Endothelial cell of umbilical vein (primary cell): ENCODE data around the gene TTC34.

Source experiments
- EZH2 ChIP-seq: IDR thresholded peaks from 2 replicates; pipeline ENCODE4 v1.6.1; 2012; ENCODE audit warnings: borderline replicate concordance, low read depth, mild to moderate bottlenecking, moderate library complexity, low read length, inconsistent platforms; ENCODE audit not compliant: severe bottlenecking
- JUN ChIP-seq: IDR thresholded peaks from 2 replicates; pipeline ENCODE4 v1.6.1; 2011; ENCODE audit warnings: borderline replicate concordance, low read depth; ENCODE audit not compliant: insufficient read length, insufficient read depth
- POLR2A ChIP-seq: IDR thresholded peaks from 2 replicates; pipeline ENCODE4 v1.6.1; 2012; ENCODE audit warnings: low read depth, mild to moderate bottlenecking, control low read depth, low read length
- POLR2AphosphoS5 ChIP-seq: IDR thresholded peaks from 2 replicates; pipeline ENCODE4 v1.6.1; 2012; ENCODE audit warnings: low read depth, mild to moderate bottlenecking, control low read depth, low read length, moderate library complexity; ENCODE audit not compliant: insufficient read depth
- TF ChIP-seq, protein P1 (sequence below), 2 donors: IDR thresholded peaks; 1 replicate in 1 of 2; 2 replicates in 1 of 2; pipeline ENCODE4 v1.5.1; 2011; ENCODE audit warnings: low read length in 2 of 2, mild to moderate bottlenecking in 2 of 2, moderate library complexity in 2 of 2, control low read depth in 1 of 2, inconsistent platforms in 1 of 2, low read depth in 1 of 2; ENCODE audit not compliant: insufficient read depth in 1 of 2; ENCODE audit errors: extremely low read depth in 1 of 2

DNA sequence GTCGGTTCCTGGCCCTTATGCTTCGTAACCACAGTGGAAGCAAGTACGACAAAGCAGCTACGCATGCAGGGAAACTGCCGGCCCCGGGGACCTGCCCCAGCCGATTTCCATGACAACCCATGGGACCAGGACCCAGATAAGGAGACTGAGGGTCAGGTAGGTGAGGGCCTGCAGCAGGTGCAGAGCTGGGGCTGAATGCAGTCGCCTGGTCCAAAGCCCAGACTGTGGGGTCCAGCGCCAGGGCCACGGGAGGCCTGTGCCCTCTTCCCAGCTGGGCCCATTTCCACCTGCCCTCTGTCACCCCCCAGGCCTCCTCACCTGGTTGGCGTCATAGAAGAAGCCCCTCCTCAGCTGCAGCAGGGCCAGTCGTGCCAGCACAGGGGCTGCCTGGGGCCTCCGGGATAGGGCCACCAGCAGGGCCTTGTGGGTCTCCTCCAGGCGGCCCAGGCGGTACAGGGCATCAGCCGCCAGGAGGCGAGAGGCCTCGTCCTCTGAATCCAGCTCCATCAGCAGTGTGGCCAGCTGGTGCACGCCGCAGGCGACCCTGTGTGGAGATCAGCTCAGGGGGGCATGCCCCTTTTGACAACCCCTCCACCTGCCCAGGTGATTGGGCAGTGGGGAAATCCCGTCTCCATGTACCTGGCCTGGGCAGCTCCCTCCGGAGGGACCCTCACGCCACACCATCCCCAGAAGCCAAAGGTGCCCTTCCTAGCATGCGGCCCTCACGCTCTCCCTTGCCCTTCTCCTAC lies 14.2 kb downstream of the TTC34 start:
- TF ChIP-seq, protein P1, sequence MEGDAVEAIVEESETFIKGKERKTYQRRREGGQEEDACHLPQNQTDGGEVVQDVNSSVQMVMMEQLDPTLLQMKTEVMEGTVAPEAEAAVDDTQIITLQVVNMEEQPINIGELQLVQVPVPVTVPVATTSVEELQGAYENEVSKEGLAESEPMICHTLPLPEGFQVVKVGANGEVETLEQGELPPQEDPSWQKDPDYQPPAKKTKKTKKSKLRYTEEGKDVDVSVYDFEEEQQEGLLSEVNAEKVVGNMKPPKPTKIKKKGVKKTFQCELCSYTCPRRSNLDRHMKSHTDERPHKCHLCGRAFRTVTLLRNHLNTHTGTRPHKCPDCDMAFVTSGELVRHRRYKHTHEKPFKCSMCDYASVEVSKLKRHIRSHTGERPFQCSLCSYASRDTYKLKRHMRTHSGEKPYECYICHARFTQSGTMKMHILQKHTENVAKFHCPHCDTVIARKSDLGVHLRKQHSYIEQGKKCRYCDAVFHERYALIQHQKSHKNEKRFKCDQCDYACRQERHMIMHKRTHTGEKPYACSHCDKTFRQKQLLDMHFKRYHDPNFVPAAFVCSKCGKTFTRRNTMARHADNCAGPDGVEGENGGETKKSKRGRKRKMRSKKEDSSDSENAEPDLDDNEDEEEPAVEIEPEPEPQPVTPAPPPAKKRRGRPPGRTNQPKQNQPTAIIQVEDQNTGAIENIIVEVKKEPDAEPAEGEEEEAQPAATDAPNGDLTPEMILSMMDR (IDR thresholded peaks at IDR 0.05; ENCODE audit: extremely low read depth in 1 of 2, insufficient read depth in 1 of 2, low read depth in 1 of 2, low read length in 2 of 2), result no peak
- no peak for TF ChIP-seq POLR2A
- no peak for TF ChIP-seq JUN
- no peak for TF ChIP-seq POLR2AphosphoS5
- TF ChIP-seq EZH2, result no peak
